ENCODE measurements around the gene HAAO. TPM values are rescaled to one million over a fixed set of nuclear protein-coding genes. Genes with fewer than 3 reads are reported as not detected.

The HAAO gene
- total RNA-seq, 1 experiment from 2014 or later = 0.74 TPM

Other genes starting within 250 kb of the HAAO start
- gene MTA3, start 224.0 kb downstream of the HAAO start, total RNA-seq (2021; ENCODE audit: unreplicated experiment) = 65.6 TPM
- 0.10 TPM for gene OXER1, start 28.4 kb downstream of the HAAO start, total RNA-seq (2021; ENCODE audit: unreplicated experiment)